Measurements from ENCODE around the gene FAM181B.

Gene FAM181B

GRCh38 chr11:82733444-82734119 is at the start of gene FAM181B:
Gene FAM181B, minus strand, starts transcription at chr11:82733864. Its CDS starts 135 bp downstream, at chr11:82733729.
- no peak for DNase-seq (ENCODE audit: low spot score)

- no peak for DNase-seq (ENCODE audit: low spot score)
These were observed 49.2 kb upstream of the FAM181B start for GRCh38 chr11:82782825-82783374.

GRCh38 chr11:82778776-82779175 is 45.1 kb upstream of the FAM181B start:
- no peak for DNase-seq (ENCODE audit: low spot score)

- DNase-seq (ENCODE audit: low spot score): no peak
These were observed 42.7 kb upstream of the FAM181B start for GRCh38 chr11:82776377-82776776.

GRCh38 chr11:82775736-82776346 is 42.2 kb upstream of the FAM181B start:
- peak; percentile 20 for DNase-seq (ENCODE audit: low spot score)

GRCh38 chr11:82775218-82775617 is 41.6 kb upstream of the FAM181B start:
- DNase-seq (ENCODE audit: low spot score): no peak

- DNase-seq (ENCODE audit: low spot score): no peak
These were observed 38.1 kb upstream of the FAM181B start for GRCh38 chr11:82771781-82772180.

GRCh38 chr11:82767123-82767522 is 33.5 kb upstream of the FAM181B start:
- no peak for DNase-seq (ENCODE audit: low spot score)

GRCh38 chr11:82765466-82766034 is 31.9 kb upstream of the FAM181B start:
- DNase-seq (ENCODE audit: low spot score): no peak

- DNase-seq (ENCODE audit: low spot score): no peak
These were observed 29.5 kb upstream of the FAM181B start for GRCh38 chr11:82763167-82763566.

- no peak for DNase-seq (ENCODE audit: low spot score)
These were observed 26.0 kb upstream of the FAM181B start for GRCh38 chr11:82759649-82760048.

GRCh38 chr11:82757660-82758357 is 24.1 kb upstream of the FAM181B start:
- DNase-seq (ENCODE audit: low spot score): no peak

GRCh38 chr11:82756765-82757639 is 23.3 kb upstream of the FAM181B start:
- DNase-seq (ENCODE audit: low spot score): no peak

GRCh38 chr11:82754410-82754809 is 20.7 kb upstream of the FAM181B start:
- no peak for DNase-seq (ENCODE audit: low spot score)

- DNase-seq (ENCODE audit: low spot score): no peak
These were observed 20.3 kb upstream of the FAM181B start for GRCh38 chr11:82753921-82754320.

- no peak for DNase-seq (ENCODE audit: low spot score)
These were observed 19.1 kb upstream of the FAM181B start for GRCh38 chr11:82752801-82753200.

- no peak for DNase-seq (ENCODE audit: low spot score)
These were observed 17.0 kb upstream of the FAM181B start for GRCh38 chr11:82750643-82751139.

GRCh38 chr11:82747471-82747870 is 13.8 kb upstream of the FAM181B start:
- no peak for DNase-seq (ENCODE audit: low spot score)

- DNase-seq (ENCODE audit: low spot score): no peak
These were observed 4.4 kb upstream of the FAM181B start for GRCh38 chr11:82738091-82738490.

GRCh38 chr11:82734120-82734479 is 436 bp upstream of the FAM181B start:
- no peak for DNase-seq (ENCODE audit: low spot score)

- DNase-seq (ENCODE audit: low spot score): no peak
These were observed 775 bp downstream of the FAM181B start for GRCh38 chr11:82732734-82733443.

All from RKO (cell line).